Keratinocyte (primary cell): ENCODE data around the gene PAFAH2.

Experiments
- EZH2 ChIP-seq: IDR thresholded peaks from one replicate; pipeline ENCODE4 v1.6.1; 2012; ENCODE audit warnings: inconsistent platforms, mild to moderate bottlenecking, low read length, moderate library complexity
- TF ChIP-seq, protein P1 (sequence below), 3 experiments: IDR thresholded peaks in 1 of 3; conservative IDR thresholded peaks in 1 of 3; optimal IDR thresholded peaks in 1 of 3; 2 replicates in 2 of 3; 3 replicates in 1 of 3; pipeline versions ENCODE3 to v1.5.1; 2011; ENCODE audit warnings: low read length in 3 of 3, mild to moderate bottlenecking in 3 of 3, moderate library complexity in 2 of 3, control low read depth in 1 of 3, inconsistent platforms in 1 of 3; ENCODE audit not compliant: insufficient read depth in 2 of 3; ENCODE audit errors: extremely low read depth in 1 of 3

- TF ChIP-seq, protein P1, sequence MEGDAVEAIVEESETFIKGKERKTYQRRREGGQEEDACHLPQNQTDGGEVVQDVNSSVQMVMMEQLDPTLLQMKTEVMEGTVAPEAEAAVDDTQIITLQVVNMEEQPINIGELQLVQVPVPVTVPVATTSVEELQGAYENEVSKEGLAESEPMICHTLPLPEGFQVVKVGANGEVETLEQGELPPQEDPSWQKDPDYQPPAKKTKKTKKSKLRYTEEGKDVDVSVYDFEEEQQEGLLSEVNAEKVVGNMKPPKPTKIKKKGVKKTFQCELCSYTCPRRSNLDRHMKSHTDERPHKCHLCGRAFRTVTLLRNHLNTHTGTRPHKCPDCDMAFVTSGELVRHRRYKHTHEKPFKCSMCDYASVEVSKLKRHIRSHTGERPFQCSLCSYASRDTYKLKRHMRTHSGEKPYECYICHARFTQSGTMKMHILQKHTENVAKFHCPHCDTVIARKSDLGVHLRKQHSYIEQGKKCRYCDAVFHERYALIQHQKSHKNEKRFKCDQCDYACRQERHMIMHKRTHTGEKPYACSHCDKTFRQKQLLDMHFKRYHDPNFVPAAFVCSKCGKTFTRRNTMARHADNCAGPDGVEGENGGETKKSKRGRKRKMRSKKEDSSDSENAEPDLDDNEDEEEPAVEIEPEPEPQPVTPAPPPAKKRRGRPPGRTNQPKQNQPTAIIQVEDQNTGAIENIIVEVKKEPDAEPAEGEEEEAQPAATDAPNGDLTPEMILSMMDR (optimal IDR thresholded peaks at IDR 0.05 in 1 of 3, IDR thresholded peaks at IDR 0.05 in 1 of 3, conservative IDR thresholded peaks at IDR 0.05 in 1 of 3; ENCODE audit: extremely low read depth in 1 of 3, insufficient read depth in 2 of 3, low read length in 3 of 3) = no peak
- no peak for TF ChIP-seq EZH2
Observed at GRCh38 chr1:25929016-25929415, 68.8 kb downstream of the PAFAH2 start.
